Hepatocyte (in vitro differentiated cells): ENCODE measurements around the gene SHROOM4. TPM values are rescaled to one million over a fixed set of nuclear protein-coding genes. Genes with fewer than 3 reads are reported as not detected.
A peak's percentile ranks its signal among the peaks of the same experiment; 100 is the strongest.

Source experiments
- DNase-seq: peaks from one replicate; pipeline ENCODE4 v3.0.0-alpha.2; 2016; ENCODE audit warnings: low spot score
- H2AFZ ChIP-seq: fragments of 200-600 bp; sonication (generic); 2 replicates; pipeline ENCODE4 v1.6.0; 2016; ENCODE audit warnings: antibody characterized with exemption, mild to moderate bottlenecking
- H3K27ac ChIP-seq: fragments of 200-600 bp; sonication (generic); 2 replicates; pipeline ENCODE4 v1.5.1; 2016; ENCODE audit warnings: mild to moderate bottlenecking
- H3K27me3 ChIP-seq: fragments of 200-600 bp; sonication (generic); 2 replicates; pipeline ENCODE4 v1.6.1; 2016
- H3K36me3 ChIP-seq: fragments of 200-600 bp; sonication (generic); replicated peaks from 2 replicates; pipeline ENCODE4 v1.5.1; 2016; ENCODE audit warnings: low read depth; ENCODE audit not compliant: insufficient read depth
- H3K4me1 ChIP-seq: fragments of 200-600 bp; sonication (generic); 2 replicates; pipeline ENCODE4 v1.5.1; 2016; ENCODE audit warnings: mild to moderate bottlenecking, moderate library complexity; ENCODE audit not compliant: insufficient read depth
- H3K4me2 ChIP-seq: fragments of 200-600 bp; sonication (generic); 2 replicates; pipeline ENCODE4 v1.6.0; 2016
- H3K4me3 ChIP-seq: fragments of 200-600 bp; sonication (generic); 2 replicates; pipeline ENCODE4 v1.5.1; 2016; ENCODE audit warnings: mild to moderate bottlenecking
- H3K79me2 ChIP-seq: fragments of 200-600 bp; sonication (generic); 2 replicates; pipeline ENCODE4 v1.6.0; 2017; ENCODE audit warnings: mild to moderate bottlenecking
- H3K9me2 ChIP-seq: fragments of 200-600 bp; sonication (generic); replicated peaks from 2 replicates; pipeline ENCODE4 v1.6.0; 2017; ENCODE audit warnings: mild to moderate bottlenecking; ENCODE audit not compliant: insufficient read depth
- H3K9me3 ChIP-seq: fragments of 200-600 bp; sonication (generic); 2 replicates; pipeline ENCODE4 v1.5.1; 2016; ENCODE audit warnings: low read depth, mild to moderate bottlenecking
- H4K20me1 ChIP-seq: fragments of 200-600 bp; sonication (generic); 2 replicates; pipeline ENCODE4 v1.6.0; 2016; ENCODE audit warnings: mild to moderate bottlenecking; ENCODE audit not compliant: insufficient read depth, poor library complexity, severe bottlenecking
- EZH2 ChIP-seq: fragments of 200-600 bp; sonication (generic); IDR thresholded peaks from 2 replicates; pipeline ENCODE4 v1.6.1; 2016; ENCODE audit warnings: antibody characterized with exemption, mild to moderate bottlenecking, borderline replicate concordance
- EZH2phosphoT487 ChIP-seq: fragments of 200-600 bp; sonication (generic); IDR thresholded peaks from one replicate; pipeline ENCODE4 v1.6.1; 2018; ENCODE audit warnings: antibody characterized with exemption, mild to moderate bottlenecking, low read depth, moderate library complexity; ENCODE audit not compliant: unreplicated experiment, severe bottlenecking
- WGBS: methylation state at CpG from one replicate; pipeline ENCODE4 v1.1.6; 2016; ENCODE audit warnings: low lambda C conversion rate; ENCODE audit errors: missing lambda C conversion rate; 5-methylcytosine and 5-hydroxymethylcytosine counted together
- polyA plus RNA-seq: library from polyadenylated mRNA; unstranded; fragments of >200 nt; fragmentation: Nextera tagmentation; extraction: Ambion mirVana; gene quantifications from 2 replicates; pipeline ENCODE4 v1.2.1, GENCODE V29; 2016
- total RNA-seq: library from RNA; depleted of rRNA; stranded (reverse); fragments of >200 nt; gene quantifications from 2 replicates; pipeline ENCODE4 v1.2.3, GENCODE V29; 2014
- TF ChIP-seq, protein P1 (sequence below): fragments of 200-600 bp; sonication (generic); IDR thresholded peaks from 2 replicates; pipeline ENCODE4 v1.5.1; 2016; ENCODE audit warnings: antibody characterized with exemption, mild to moderate bottlenecking; ENCODE audit not compliant: poor library complexity

SHROOM4 gene
- total and polyA plus RNA-seq, 2 experiments from 2014 or later: 1.6 to 7.1 TPM

DNA sequence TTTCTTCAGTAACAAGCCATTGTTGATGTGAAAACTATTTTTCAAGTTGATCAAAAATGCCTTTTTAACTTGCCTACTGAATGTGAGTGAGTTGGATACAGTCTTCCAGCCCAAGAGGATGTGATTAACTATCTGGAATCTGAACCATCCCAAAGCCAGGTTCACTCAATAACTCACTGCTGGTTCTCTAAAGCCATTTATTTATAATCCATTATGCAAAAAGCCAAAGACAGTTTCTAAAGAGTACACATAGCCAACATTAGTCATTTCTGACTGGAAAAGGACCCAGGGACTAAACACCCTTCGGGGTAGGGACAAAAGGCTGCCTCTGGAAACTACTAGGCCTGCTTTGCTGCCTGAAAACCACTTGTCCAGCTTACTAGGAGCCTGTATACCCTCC, 109.6 kb downstream of the SHROOM4 start:
- no peaks in the 10 kb centered on the region for H3K9me2 ChIP-seq
- no peak for TF ChIP-seq EZH2
- no peak for TF ChIP-seq EZH2phosphoT487
- TF ChIP-seq, protein P1, sequence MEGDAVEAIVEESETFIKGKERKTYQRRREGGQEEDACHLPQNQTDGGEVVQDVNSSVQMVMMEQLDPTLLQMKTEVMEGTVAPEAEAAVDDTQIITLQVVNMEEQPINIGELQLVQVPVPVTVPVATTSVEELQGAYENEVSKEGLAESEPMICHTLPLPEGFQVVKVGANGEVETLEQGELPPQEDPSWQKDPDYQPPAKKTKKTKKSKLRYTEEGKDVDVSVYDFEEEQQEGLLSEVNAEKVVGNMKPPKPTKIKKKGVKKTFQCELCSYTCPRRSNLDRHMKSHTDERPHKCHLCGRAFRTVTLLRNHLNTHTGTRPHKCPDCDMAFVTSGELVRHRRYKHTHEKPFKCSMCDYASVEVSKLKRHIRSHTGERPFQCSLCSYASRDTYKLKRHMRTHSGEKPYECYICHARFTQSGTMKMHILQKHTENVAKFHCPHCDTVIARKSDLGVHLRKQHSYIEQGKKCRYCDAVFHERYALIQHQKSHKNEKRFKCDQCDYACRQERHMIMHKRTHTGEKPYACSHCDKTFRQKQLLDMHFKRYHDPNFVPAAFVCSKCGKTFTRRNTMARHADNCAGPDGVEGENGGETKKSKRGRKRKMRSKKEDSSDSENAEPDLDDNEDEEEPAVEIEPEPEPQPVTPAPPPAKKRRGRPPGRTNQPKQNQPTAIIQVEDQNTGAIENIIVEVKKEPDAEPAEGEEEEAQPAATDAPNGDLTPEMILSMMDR: no peak
- no peaks in the 10 kb centered on the region for H4K20me1 ChIP-seq
- peaks cover 5% of the 10 kb centered on the region for H3K4me1 ChIP-seq
- H3K27me3 ChIP-seq: no peaks in the 10 kb centered on the region
- no peak overlapping the region for H3K4me2 ChIP-seq
- DNase-seq: no peak
- no peak overlapping the region for H3K4me3 ChIP-seq
- H3K27ac ChIP-seq: no peak overlapping the region
- no peak overlapping the region for H2AFZ ChIP-seq
- 38% methylated on average over 1 of the region's 1 CpG for WGBS
- no peaks in the 10 kb centered on the region for H3K9me3 ChIP-seq
- H3K79me2 ChIP-seq: no peaks in the 10 kb centered on the region
- H3K36me3 ChIP-seq: no peaks in the 10 kb centered on the region

DNA sequence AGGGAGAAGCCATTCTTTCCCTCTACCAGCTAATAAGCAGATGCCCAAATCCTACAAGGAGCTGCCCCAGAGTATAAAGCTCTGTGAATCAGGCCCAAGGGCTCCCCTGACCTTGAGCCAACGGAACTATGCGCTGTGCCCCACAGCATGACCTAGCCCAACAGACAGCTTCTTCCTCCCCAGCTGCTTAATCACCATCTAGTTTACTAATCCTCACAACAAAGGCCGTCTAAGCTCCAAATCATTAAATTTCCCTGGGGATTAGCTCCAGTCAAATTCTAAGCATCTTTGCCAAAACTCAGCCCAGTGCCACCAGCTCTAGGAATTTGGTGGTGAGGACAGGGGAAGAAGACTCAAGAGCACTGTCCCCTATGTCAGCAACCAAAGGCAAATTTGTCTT, 113.1 kb downstream of the SHROOM4 start:
- 61% methylated on average over 3 of the region's 3 CpGs for WGBS
- no peaks in the 10 kb centered on the region for H3K9me3 ChIP-seq
- TF ChIP-seq EZH2: no peak
- TF ChIP-seq, protein P1: no peak
- no peak for TF ChIP-seq EZH2phosphoT487
- H3K4me2 ChIP-seq: no peak overlapping the region
- no peaks in the 10 kb centered on the region for H3K9me2 ChIP-seq
- H3K4me1 ChIP-seq: peaks cover 5% of the 10 kb centered on the region
- no peak overlapping the region for H3K4me3 ChIP-seq
- H3K36me3 ChIP-seq: no peaks in the 10 kb centered on the region
- no peak for DNase-seq
- H3K27ac ChIP-seq: no peak overlapping the region
- no peaks in the 10 kb centered on the region for H3K27me3 ChIP-seq
- no peaks in the 10 kb centered on the region for H3K79me2 ChIP-seq
- no peak overlapping the region for H2AFZ ChIP-seq
- no peaks in the 10 kb centered on the region for H4K20me1 ChIP-seq

DNA sequence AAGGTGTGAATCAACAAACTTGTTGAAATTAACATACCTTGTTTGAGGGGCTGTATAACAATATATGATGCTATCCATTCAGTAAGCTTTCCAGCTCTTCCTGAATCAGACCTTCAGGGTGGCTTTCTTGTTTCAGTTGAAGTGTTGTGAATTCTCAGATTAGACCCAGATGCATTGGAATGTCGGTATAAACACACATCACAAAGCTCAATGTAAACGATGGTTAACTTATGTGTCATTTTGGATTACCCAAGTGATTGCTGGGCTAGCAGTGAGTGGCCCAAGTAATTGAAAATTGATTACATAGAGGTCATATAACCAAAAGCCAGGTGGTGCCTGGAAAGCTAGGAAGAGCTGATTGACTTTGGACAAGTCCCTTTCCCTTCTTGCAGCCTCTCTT, 115.0 kb downstream of the SHROOM4 start:
- no peak for DNase-seq
- no peak for TF ChIP-seq EZH2
- TF ChIP-seq, protein P1: no peak
- no peak for TF ChIP-seq EZH2phosphoT487
- 31% methylated on average over 2 of the region's 2 CpGs for WGBS
- H3K79me2 ChIP-seq: no peaks in the 10 kb centered on the region
- no peaks in the 10 kb centered on the region for H3K36me3 ChIP-seq
- peaks cover 5% of the 10 kb centered on the region for H3K4me1 ChIP-seq
- H3K4me3 ChIP-seq: no peak overlapping the region
- H3K4me2 ChIP-seq: no peak overlapping the region
- no peaks in the 10 kb centered on the region for H3K9me2 ChIP-seq
- no peak overlapping the region for H3K27ac ChIP-seq
- H3K27me3 ChIP-seq: no peaks in the 10 kb centered on the region
- no peaks in the 10 kb centered on the region for H3K9me3 ChIP-seq
- no peak overlapping the region for H2AFZ ChIP-seq
- H4K20me1 ChIP-seq: no peaks in the 10 kb centered on the region

DNA sequence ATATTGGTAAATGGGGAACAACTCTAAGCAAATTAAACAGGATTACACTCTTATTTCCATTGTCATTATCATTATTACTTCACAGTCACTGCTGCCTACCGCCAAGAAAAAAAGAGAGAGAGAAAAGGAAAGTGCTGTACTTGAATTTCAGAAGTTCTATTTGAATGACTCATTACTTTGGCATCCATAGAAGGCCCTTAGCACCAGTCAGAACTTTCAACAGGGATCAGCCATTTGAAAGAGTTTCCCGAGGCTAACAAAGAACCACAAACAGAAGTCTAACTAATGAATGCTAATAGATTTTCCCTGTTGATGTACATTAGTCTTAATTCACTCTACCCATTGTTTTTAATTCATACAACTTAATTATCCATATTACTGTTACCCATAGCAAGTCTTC, 116.3 kb downstream of the SHROOM4 start:
- H3K4me2 ChIP-seq: peak overlapping the region; percentile 49
- peak overlapping the region; percentile 69 for H3K27ac ChIP-seq
- WGBS: 23% methylated on average over 2 of the region's 2 CpGs
- H4K20me1 ChIP-seq: no peaks in the 10 kb centered on the region
- H2AFZ ChIP-seq: no peak overlapping the region
- no peaks in the 10 kb centered on the region for H3K36me3 ChIP-seq
- TF ChIP-seq, protein P1: no peak
- no peak for TF ChIP-seq EZH2
- TF ChIP-seq EZH2phosphoT487: no peak
- H3K9me3 ChIP-seq: no peaks in the 10 kb centered on the region
- no peaks in the 10 kb centered on the region for H3K27me3 ChIP-seq
- no peaks in the 10 kb centered on the region for H3K79me2 ChIP-seq
- no peaks in the 10 kb centered on the region for H3K9me2 ChIP-seq
- H3K4me1 ChIP-seq: peaks cover 5% of the 10 kb centered on the region
- DNase-seq: peak; percentile 44
- no peak overlapping the region for H3K4me3 ChIP-seq
